ENCODE measurements around the gene TRIM49D2.
"Not testable (repeated sequence)": the region's sequence is repeated elsewhere in the genome, so short reads cannot be mapped to it uniquely, and the experiment has no call there.

The TRIM49D2 gene

GRCh38 chr11:89923764-89924163 lies at the start of gene TRIM49D2:
TSS of gene TRIM49D2 (plus strand) at chr11:89924064. CDS start at chr11:89926762, 2,698 bp downstream.
- not testable (repeated sequence) for DNase-seq

GRCh38 chr11:89877511-89877910 lies 46.4 kb upstream of the TRIM49D2 start:
- DNase-seq: not testable (repeated sequence)

- not testable (repeated sequence) for DNase-seq
These were observed 30.6 kb upstream of the TRIM49D2 start for GRCh38 chr11:89893245-89893644.

- not testable (repeated sequence) for DNase-seq
These were observed 23.1 kb upstream of the TRIM49D2 start for GRCh38 chr11:89900809-89901208.

- DNase-seq: no peak
These were observed 1.6 kb upstream of the TRIM49D2 start, which contains the start of gene TRIM49D1 for GRCh38 chr11:89922195-89922660. TSS of gene TRIM49D1 (minus strand) at chr11:89922245. CDS start at chr11:89917710, 4,535 bp downstream.

- DNase-seq: not testable (repeated sequence)
These were observed 37.0 kb downstream of the TRIM49D2 start for GRCh38 chr11:89960833-89961232.

GRCh38 chr11:89965737-89966136 lies 41.9 kb downstream of the TRIM49D2 start, which contains the start of gene TRIM64:
TSS of gene TRIM64 (plus strand) at chr11:89966037. CDS start at chr11:89968504, 2,467 bp downstream.
- DNase-seq: not testable (repeated sequence)
